Activated T-cell treated with anti-CD3 and anti-CD28 coated beads, Interleukin-2, amount 50 U/mL, for 1 hour (primary cell): ENCODE data around the gene SRPRB.

Experiments
- DNase-seq: peaks from one replicate; pipeline ENCODE4 v3.0.0-alpha.2; 2020

Gene SRPRB

DNA sequence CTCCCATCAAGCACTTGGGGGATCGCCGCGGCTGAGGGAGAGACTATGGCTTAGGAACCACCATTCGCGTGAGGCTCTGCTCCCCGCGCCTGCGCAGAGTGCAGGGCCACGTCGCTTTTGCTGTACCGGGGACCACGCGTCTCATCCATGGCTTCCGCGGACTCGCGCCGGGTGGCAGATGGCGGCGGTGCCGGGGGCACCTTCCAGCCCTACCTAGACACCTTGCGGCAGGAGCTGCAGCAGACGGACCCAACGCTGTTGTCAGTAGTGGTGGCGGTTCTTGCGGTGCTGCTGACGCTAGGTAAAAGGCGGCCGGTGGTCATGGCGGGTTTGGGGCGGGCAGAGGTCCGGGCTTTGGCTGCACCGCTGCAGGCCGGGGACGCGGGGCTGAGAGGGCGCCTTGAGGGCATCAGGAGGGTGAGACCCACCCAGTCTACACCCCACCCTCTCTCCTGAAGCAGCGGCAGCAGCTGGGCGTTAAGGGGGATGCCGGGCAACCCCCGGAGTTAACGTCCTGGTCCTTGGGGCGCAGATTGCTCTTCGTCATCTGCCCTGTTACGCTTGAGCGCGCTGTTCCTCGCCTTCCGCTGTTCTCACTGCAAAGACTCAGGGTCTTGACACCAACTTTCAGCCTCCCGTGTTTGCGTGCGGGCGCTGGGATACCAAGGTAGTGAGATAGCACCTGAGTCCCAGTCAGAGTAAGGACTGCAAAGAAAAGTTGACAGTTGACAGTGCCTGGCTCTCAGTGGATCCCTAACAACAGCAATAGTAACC lies at the start of gene SRPRB:
Gene SRPRB (plus strand): TSS at position 114 of the 774 bp plus-strand sequence. CDS start 34 bp downstream, at position 148.
- peak; percentile 94 for DNase-seq

GRCh38 chr3:133756716-133757694 lies 48.6 kb upstream of the SRPRB start:
- no peak for DNase-seq

DNA sequence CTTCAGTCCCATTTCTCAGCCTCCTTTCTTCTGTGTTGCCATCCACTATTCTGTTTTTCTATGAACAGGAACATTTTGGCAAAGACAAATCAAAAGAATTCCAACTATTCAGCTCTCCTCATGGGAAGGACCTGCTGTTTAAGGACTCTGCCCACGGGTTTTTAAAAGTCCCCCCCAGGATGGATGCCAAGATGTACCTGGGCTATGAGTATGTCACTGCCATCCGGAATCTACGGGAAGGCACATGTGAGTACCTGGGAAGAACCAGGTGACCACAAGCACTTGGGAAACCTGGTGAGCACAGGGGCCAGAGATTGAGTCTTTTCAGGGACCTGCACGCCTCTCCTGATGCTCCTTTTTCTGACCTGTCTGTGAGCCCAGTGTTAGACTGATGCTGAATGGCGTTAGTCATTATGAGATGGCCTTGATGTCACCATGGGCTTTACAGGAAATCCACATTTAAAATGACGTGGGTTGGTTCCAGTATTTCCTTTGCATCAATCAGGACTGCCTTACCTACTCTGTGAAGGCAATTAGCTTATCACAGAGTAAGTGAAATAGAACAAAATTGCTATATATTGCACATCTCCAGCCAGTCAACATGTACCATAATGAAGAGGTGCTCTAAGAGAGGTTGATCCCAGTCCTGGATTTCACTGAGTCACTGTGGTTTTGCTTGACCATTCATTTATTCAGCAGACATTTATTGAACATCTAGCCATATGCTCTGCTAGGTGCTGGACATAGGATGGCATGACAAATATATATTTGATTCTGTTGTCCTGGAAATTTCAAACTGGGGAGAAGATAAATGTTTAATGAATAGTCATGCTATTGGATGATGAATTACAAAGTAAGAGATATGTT lies 47.7 kb upstream of the SRPRB start:
- no peak for DNase-seq

DNA sequence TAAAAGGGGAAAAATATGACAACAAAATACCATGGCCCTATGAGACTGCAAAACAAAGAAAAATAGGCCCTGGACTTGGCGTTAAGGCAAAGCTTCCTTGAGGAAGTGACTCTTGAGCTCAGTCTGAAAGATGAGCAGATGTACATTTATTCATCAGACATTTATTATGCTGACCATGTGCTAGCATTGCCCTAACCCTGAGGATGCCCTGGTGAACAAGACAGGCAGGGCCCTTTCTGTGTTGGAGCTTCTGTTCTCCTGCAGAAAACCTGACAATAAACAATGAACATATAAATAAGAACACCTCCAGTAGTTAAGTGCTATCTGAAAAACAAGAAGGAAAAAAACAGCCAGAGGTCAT lies 47.1 kb upstream of the SRPRB start:
- no peak for DNase-seq

DNA sequence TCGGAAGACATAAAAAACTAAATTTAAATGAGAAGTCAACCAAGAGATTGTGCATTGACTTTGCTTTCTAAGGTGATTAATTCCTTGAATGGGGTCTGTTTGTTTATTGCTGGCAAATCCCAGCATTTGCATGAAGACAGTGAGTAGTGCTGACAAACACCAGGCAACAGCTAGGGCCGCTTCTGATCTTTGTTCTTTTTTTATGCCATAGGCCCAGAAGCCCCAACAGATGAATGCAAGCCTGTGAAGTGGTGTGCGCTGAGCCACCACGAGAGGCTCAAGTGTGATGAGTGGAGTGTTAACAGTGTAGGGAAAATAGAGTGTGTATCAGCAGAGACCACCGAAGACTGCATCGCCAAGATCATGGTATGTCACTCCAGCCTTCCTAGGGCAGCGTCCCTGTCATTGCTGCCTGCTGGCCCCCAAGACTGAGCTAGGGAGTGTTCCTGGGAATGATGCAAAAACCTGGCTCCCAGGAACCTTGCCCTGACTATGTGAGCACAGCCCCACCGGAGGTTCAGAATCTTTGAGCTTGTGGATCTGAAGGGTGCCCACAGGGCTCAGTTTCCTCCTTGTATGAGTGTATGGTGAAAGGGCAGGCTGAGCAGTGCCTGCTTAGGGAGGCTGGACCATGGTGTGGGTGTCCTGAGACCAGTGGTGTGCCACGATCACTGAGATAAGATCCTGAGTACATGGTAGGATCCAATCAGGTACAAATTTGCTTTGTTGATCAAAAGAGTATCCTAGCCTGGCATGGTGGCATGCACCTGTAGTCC lies 46.5 kb upstream of the SRPRB start:
- DNase-seq: no peak

- no peak for DNase-seq
These were observed 45.8 kb upstream of the SRPRB start for GRCh38 chr3:133759740-133760305.

GRCh38 chr3:133760916-133761315 lies 44.7 kb upstream of the SRPRB start:
- no peak for DNase-seq

- DNase-seq: no peak
These were observed 43.8 kb upstream of the SRPRB start for GRCh38 chr3:133761605-133762484.

DNA sequence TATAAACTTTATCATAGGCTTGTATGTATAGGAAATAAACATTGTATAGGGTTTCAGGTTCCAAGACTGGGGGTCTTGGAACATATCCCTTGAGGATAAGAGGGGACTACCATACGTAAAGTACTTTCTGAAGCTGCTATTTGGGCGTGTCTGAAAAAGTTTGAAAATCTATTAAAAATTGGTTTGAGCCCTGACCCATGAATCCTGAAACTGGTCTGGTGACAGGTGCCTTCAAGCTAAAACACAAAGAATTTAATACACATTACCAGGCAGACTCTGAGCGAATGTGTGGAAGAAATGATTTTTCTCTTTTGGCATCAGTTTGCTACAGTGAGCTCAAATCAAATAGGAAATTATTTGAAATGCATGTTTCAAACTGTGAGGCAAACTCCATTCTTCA lies 43.1 kb upstream of the SRPRB start:
- DNase-seq: no peak

DNA sequence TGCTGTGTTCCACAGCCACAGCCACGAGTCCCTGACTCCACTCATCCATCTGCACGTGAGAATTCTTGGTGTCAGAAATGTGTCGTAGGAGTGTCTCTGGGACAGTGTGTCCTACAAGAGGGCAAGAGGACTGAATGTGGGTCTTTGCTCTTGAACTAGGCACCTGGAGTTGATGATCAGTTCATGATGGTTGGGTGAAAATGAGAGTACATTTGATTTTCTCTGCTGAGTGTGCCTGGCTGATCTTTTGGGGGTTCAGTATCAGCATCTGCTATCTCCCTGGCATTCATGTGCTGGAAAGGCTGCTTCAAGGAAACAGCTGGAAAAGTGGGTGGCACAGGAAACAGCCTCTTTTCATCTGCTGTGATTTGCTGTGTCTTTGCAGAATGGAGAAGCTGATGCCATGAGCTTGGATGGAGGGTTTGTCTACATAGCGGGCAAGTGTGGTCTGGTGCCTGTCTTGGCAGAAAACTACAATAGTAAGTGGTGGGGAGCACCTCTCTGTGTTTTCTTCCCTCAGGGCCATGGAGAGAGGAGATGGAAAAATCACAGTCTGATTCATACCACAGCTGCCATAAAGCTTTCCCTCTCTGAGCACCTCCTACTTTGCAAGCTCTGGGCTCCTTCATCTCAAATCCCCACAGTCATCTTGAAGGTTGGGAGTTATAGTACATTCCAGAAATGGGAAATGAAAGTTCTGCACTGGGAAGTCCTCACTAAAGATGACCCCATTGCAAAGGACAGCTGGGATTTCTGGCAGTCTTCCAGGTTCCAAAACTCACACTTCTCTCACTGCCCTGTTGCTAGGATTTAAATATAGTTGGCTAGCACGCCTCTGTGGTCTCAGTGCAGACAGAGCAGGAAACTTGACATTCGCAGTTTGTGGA lies 41.6 kb upstream of the SRPRB start:
- DNase-seq: no peak

DNA sequence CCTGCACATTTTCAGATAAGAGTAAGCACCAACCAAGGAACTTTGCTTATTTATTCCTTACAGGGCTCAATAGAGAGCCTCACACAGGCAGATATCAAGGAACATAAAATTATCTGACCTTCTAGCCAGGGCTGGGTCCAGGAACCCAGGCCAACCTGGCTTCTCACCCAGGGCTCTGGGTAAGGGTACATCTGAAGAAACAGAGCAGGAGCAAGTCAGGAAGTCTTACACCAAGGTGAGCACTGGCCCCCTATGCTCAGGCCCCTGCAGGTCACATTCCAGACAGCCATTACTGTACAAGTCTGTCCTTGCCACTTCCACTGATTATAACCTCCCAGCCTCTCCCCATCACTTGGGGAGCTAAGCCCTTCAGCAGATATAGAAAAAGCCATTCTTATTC lies 40.4 kb upstream of the SRPRB start:
- no peak for DNase-seq

DNA sequence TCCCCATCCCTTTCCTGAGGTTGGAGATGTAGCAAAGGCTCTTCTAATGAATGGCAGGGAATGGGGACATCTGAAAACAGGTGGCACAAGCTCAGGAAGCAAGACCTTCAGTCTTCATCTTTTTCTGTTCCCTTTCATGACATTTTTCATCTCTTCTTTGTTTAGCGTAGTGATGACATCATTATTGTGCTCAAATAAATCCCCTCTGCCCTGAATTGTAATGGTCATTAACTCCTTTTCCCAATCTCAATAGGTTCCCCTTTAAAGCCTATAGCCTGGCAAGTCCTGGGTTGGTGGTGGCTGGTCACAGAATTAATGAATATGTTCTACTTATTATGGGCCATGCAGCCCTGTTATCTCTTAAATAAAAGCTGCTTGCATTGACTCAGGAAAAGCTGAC lies 38.0 kb upstream of the SRPRB start:
- DNase-seq: no peak

DNA sequence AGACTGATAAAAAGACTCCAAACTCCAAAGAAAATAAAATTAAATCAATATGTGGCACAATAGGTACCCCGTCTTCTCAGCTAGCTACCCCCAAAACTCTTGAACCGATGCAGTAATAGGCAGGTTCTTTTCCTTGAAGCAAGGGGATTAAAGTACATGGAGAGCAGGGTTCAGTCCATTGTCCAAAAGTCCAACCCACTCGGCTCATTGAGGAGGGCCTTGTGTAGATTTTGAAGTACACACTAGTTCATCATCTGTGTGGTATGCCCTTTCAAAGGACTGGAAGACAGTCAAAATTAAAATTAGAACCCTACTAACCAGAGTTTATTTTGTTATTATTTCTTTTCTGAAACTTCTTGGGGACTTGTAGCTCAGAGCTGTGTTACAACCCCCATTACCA lies 36.1 kb upstream of the SRPRB start:
- DNase-seq: no peak

- DNase-seq: no peak
These were observed 31.9 kb upstream of the SRPRB start for GRCh38 chr3:133773732-133774131.

DNA sequence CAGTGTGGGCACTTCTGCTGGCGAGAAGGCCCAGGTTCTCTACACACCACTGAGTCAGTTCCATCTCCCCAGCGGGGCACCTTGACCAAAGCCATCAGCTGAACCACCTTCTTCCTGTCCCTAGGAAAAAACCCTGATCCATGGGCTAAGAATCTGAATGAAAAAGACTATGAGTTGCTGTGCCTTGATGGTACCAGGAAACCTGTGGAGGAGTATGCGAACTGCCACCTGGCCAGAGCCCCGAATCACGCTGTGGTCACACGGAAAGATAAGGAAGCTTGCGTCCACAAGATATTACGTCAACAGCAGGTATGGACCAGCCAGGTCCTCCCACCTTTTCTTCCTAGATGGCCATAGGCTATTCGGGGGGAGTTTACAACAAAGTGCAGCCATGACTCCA lies 30.3 kb upstream of the SRPRB start:
- no peak for DNase-seq

DNA sequence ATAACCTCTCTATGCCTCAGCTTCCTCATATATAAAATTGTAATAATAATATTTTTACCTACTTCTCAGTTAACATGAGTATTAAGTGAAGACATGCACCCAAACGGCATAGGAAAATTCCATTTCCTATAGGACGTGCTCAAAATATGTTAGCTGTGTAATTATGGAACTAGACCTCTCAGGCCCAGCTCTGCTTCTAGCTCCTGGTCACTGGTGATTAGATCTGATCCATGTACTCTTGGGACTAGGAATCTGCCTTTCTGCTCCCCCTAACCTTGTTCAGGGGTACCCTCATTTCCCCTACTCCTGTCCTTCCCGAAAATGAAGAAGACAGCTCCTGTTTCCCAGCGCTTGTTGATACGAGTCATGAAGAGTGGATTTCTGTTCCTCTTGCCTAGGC lies 29.8 kb upstream of the SRPRB start:
- no peak for DNase-seq

DNA sequence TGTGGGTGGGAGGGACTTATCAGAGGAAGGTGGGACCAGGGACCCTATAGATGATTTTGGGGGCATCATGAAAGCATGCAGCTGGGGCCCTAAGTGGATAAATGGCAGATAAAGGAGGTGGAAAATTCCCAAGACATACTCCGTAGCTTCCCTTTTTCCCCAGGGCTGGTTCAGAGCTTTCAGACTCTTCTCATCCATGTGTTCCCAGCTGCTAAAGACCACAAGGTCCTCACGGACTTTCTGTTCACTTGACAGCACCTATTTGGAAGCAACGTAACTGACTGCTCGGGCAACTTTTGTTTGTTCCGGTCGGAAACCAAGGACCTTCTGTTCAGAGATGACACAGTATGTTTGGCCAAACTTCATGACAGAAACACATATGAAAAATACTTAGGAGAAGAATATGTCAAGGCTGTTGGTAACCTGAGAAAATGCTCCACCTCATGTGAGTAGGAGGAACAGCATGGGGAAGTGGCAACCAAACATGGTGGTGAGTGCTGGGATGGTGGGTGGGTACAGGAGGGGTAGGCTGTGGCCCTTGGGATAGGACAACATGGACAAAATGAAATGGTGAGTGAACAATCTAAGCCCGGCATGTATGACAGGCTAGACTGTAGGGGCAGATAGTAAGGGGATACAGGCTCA lies 28.7 kb upstream of the SRPRB start:
- DNase-seq: no peak

DNA sequence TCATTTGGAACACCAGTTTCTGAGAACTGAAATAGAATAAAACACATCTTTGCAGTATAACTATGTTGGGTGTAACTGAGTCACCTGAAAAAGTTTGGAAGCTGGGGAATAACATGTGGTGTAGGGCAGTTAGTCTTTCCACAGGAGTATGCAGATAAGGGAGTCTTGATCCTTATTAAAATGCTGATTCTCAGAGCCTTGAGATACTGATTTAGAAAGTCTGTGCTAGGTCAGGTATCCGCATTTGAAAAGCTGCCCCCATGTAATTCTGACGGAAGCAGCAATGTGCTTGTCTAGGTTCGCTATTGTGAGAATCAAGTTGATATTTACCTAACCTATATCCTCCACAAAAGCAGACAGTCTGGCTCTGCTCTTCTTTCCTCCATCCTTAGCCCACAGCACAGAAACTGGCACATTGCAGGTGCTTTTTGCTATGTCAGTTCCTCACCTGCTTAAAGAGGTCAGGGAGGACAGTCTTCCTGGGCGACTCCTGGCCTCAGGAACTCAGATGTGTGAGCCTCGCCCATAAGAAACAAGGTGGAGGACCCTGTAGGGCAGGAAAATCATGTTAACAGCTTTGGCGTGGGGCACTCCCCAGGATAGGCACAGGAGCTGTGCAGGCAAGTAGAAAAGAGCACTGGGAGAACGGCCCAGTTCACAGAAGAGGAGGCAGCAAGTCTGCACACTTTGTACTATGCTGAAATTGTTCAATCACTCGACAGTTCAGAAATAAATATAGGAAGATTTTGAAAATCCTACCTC lies 27.6 kb upstream of the SRPRB start:
- no peak for DNase-seq
